Esophagus muscularis mucosa (tissue), 4 donors: ENCODE measurements around the gene REEP6.

Experiments
- EP300 ChIP-seq: sonication (generic); formaldehyde crosslinking; IDR thresholded peaks from one replicate; pipeline ENCODE4 v1.6.1; 2017; ENCODE audit warnings: antibody characterized with exemption
- POLR2A ChIP-seq: fragments of 450-650 bp; IDR thresholded peaks from one replicate; pipeline ENCODE4 v1.6.1; 2017; ENCODE audit warnings: antibody characterized with exemption, moderate library complexity, mild to moderate bottlenecking, low read depth
- TF ChIP-seq, protein P1 (sequence below), 3 experiments: fragments of 200-600 bp in 2 of 3; fragments of 450-650 bp in 1 of 3; sonication (generic) in 2 of 3; IDR thresholded peaks; one replicate each; pipeline ENCODE4 v1.5.1; 2017 to 2019; ENCODE audit warnings: antibody characterized with exemption in 3 of 3, mild to moderate bottlenecking in 2 of 3, moderate library complexity in 1 of 3

DNA sequence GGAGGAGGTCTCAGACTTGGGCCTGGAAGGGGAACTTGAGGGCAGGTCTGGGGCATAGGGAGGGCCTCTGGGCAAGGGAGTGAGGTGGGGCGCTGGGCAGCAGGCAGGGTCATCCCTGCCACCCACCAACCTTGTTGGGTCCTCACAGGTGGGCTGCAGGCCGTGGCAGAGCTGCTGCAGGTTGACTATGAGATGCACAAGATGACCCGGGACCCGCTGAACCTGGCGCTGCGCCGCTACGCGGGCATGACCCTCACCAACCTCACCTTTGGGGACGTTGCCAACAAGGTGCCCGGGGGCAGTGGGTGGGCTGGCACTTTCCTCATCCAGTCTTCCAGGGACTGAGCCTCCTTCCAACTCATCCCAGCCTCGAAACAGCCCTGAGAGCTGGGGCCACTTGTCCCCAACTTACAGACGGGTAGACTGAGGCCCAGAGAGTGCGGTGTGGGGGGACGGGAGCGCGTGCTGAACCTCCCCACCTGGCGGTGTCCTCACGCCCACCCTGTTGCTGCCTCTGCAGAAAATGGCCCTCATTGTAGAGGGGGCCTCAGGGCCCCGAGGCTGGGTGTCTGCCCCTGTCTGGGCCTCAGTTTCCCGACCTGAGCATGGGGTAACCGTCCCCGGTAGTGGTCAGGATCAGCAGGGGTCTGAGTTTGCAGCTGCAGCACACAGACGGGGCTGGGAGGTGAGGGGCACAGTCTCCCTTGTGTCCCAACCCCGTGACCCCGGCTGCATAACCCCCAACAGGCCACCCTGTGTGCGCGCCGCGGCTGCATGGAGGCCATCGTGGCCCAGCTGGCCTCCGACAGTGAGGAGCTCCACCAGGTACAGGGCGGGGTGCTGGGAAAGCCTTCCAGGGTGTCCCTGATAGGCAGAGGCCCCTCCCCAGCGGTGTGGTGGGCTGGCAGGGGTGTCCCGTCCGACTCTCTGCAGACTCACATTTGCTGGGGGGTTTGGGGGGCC lies 30.7 kb upstream of the REEP6 start:
- TF ChIP-seq, protein P1, sequence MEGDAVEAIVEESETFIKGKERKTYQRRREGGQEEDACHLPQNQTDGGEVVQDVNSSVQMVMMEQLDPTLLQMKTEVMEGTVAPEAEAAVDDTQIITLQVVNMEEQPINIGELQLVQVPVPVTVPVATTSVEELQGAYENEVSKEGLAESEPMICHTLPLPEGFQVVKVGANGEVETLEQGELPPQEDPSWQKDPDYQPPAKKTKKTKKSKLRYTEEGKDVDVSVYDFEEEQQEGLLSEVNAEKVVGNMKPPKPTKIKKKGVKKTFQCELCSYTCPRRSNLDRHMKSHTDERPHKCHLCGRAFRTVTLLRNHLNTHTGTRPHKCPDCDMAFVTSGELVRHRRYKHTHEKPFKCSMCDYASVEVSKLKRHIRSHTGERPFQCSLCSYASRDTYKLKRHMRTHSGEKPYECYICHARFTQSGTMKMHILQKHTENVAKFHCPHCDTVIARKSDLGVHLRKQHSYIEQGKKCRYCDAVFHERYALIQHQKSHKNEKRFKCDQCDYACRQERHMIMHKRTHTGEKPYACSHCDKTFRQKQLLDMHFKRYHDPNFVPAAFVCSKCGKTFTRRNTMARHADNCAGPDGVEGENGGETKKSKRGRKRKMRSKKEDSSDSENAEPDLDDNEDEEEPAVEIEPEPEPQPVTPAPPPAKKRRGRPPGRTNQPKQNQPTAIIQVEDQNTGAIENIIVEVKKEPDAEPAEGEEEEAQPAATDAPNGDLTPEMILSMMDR (IDR thresholded peaks at IDR 0.05): no peak
- TF ChIP-seq POLR2A (no peak), EP300 (no peak)
